Measurements from ENCODE around the gene CELSR3.
A peak's percentile ranks its signal among the peaks of the same experiment; 100 is the strongest.

CELSR3 gene

DNA sequence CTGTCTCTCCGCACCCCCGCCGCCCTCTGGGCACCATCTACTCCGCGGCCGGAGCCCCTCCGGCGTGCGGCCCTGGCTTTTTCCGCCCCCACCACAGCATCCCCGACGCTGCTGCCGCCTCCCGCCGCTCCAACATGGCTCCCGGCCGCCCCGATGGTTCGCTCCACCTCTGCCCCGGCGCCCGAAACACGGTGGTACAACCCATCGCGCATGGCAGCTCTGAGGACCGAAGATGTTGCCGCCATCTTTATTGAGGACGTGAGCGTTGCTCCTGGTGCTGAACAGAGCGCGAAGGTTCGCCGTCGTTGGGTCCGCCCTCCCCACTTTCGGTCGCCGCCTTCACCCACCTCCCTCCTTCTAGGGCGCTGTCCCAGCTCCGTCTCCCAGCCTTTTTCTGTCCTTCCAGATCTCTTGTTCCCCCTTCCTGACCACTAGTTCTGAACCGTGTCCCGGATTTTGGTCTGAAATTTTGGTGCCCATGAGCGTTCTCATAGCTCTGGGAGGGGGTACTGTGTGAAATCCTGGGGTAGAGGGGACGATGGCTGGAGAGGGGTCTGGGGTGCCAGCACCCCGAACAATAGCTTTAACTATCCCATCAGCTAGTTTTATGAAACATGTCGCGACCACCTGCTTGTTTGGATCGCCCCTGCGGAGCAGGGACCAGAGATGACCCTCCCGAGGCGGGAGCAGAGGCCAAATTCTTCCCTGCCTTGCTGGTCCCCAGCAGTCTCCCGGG is at the start of gene CELSR3:
Gene CELSR3 (minus strand): TSS at position 134 of the 736 bp plus-strand sequence. CDS start 252 bp downstream, outside the sequence.
- peak; percentile 81 to 91 (median 83) for DNase-seq

- no peak for DNase-seq
These were observed 49.0 kb upstream of the CELSR3 start for GRCh38 chr3:48711727-48712126.

GRCh38 chr3:48709051-48709461 is 46.4 kb upstream of the CELSR3 start:
- no peak for DNase-seq

- no peak for DNase-seq
These were observed 45.8 kb upstream of the CELSR3 start for GRCh38 chr3:48708481-48708889.

DNA sequence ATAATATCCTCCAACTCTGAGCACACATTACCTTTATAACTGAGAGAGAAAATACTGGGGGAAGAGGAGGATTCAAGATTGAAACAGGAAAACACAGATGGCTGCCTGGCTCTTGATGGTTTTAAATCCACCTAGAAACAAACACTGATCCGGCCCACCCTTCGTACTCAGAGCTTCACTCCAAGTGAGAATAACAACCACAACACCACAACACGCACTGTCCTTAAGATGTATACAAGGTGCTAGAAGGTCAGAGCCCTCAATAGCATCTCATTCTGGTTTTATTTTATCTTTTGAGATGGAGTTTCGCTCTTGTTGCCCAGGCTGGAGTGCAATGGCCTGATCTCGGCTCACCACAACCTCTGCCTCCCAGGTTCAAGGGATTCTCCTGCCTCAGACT is 44.5 kb upstream of the CELSR3 start:
- no peak for DNase-seq

DNA sequence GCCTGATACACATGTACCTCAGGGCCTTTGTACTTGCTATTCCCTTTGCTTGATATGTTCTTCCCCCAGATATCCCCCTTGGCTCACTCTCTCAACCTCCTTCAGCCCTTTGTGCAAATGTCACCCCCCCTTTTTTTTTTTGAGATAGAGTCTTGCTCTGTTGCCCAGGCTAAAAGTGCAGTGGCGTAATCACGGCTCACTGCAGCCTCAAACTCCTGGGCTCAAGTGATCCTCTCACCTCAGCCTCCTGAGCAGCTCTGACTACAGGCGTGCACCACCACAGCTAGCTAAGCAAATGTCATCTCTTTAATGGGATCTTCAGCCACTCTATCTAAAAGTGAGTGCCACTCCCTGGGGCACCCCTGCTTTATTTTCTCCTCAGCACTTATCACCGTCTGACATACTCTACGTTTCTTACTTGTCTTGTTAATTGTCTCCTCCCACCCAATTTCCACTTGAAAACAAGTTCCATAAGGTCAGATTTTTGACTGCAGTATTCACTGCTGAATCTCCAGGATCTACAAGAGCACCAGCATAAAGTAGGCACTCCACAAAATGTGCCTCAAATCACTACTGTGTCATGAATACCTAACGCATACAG is 39.7 kb upstream of the CELSR3 start:
- DNase-seq = no peak

DNA sequence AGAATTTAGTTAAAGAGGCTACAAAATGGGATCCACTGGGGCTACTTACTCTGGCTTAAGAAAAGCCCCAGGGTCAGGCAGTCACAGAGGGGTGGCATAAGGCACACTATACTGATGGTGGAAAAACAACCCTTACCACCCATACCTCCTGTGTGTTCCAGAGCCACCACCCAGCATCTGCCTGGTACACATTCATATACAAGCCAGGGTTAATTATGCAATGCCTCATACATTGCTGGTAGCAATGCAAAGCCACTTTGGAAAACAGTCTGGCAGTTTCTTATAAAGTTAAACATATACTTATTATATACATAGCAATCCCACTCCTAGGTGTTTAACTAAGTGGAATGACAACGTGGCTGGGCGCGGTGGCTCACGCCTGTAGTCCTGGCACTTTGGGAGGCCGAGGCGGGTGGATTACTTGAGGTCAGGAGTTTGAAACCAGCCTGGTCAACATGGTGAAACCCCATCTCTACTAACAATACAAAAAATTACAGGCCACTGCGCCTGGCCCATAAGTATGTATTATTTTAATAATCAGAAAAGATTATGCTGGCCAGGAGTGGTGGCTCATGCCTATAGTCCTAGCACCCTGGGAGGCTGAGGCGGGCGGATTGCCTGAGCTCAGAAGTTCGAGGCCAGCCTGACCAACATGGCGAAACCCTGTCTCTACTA is 38.2 kb upstream of the CELSR3 start:
- DNase-seq = no peak

- DNase-seq = no peak
These were observed 36.2 kb upstream of the CELSR3 start for GRCh38 chr3:48698891-48699290.

GRCh38 chr3:48697952-48698351 is 35.3 kb upstream of the CELSR3 start:
- no peak for DNase-seq

GRCh38 chr3:48696601-48697000 is 33.9 kb upstream of the CELSR3 start:
- no peak for DNase-seq

GRCh38 chr3:48696156-48696555 is 33.5 kb upstream of the CELSR3 start:
- no peak for DNase-seq

DNA sequence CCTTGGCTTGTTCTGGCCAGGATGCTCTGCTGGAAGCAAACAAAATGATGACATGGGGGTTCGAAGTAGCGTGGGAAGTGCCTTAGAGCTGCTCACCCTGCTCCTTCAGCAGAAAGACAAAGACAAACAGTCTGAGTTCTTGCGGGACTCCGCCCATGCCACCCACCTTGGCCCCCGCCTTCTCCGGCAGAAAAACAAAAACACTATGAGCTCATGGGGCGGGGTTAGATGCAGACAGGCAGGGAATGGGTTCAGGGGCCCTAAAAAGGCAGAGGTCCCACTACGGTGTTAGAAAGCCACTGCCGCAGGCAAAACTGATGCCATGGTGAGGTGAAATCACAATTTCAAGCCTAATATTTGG is 32.7 kb upstream of the CELSR3 start:
- no peak for DNase-seq

- no peak for DNase-seq
These were observed 32.1 kb upstream of the CELSR3 start for GRCh38 chr3:48694610-48695392.

GRCh38 chr3:48693826-48694225 is 31.1 kb upstream of the CELSR3 start:
- DNase-seq = no peak

- no peak for DNase-seq
These were observed 29.9 kb upstream of the CELSR3 start for GRCh38 chr3:48692551-48692950.

DNA sequence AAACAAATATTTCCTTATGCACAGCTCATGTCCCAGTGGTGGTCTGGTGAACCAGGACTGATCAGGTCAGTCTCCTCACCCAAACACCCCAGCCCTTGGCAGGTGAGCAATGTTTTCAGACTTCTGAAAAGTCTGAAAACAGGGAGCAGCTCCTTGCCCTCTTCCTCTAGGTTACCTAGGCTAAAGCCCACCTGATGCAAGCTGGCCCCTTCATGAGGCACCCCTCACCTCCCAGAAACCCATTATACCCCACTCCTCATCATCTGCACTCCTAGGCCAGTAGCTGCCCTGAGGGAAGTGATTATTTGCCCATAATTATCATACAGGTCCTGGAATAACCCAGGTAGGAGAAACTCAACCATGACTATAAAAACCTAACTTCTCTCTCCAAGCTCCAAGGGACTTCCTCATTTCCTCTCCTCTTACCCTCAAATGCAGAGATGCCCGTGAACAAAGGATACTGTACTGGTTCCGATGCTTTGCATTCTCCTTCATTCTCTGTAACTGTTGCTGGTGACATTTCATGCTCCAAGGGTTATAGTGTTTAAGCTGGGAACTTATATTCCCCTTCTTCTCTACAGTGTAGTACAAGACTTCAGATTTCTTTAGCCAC is 28.3 kb upstream of the CELSR3 start:
- DNase-seq = no peak

DNA sequence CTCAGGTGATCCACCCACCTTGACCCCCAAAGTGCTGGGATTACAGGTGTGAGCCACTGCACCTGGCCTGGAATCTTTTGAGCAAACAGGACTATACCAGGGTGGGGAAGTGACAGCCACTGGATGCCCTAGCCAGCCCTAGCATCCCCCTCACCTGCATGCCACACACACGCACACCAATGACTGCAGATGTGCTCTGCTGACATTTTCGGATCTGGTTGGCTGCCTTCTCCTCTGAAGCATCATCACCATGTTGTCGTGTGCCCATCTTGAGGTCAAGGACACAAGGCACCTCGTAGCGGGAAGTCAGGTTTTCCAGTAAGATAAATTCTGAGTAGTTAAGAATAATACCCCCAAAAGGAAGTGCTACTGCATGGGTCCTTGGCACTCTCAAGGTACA is 26.7 kb upstream of the CELSR3 start:
- DNase-seq = no peak

GRCh38 chr3:48688737-48689075 is 26.0 kb upstream of the CELSR3 start:
- DNase-seq = no peak

DNA sequence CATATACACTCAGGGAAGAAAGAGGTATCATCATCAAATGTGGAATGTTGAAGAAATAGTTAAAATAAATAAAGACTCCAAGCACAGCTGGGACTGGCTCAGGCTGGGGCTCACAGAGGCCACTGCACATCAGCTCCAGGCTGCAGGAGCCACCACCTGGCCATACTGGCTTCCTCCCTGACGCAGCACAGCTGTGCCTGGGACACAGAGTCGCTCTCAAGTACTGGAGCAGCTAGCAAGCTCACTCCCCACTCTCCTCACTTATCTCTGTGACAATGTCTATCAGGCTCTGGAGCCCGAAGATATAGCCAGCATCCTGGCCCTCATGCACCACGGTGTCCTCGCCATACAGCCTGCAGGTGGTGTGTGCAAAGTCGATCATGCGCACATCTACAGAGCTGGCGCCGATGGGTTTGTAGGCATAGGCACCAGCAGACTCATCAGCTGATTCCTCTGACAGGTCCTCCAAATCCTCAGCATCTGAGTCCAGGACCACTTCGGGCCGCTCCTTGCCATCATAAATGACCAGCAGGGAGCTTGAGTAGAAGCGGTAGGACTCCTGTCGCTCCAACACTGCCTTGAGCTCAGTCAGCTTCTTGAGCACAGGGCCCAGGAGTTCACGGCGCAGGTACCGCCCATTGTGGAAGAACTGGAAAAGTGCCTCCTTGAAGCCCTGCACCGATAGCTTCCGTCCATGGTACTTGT is 25.5 kb upstream of the CELSR3 start:
- DNase-seq = no peak

GRCh38 chr3:48687220-48687678 is 24.6 kb upstream of the CELSR3 start:
- DNase-seq = no peak

GRCh38 chr3:48686538-48687219 is 24.0 kb upstream of the CELSR3 start:
- DNase-seq = peak in 1 of 3 experiments; percentile 25
